Cardiac septum (tissue), 1 donor: ENCODE measurements around the gene FSIP1. TPM values are rescaled to one million over a fixed set of nuclear protein-coding genes. Genes with fewer than 3 reads are reported as not detected.

Source experiments
- DNase-seq: peaks from one replicate; pipeline ENCODE4 v3.0.0-alpha.2; 2020; ENCODE audit warnings: low spot score
- intact Hi-C: fragments of 100-400 bp; cut with DNase I; formaldehyde crosslinking; loops from one replicate; pipeline ENCODE4 v1.14.0; 2022
- total RNA-seq: library from RNA; stranded (reverse); fragmentation: NEBNext Ultra II Directional; extraction: Animal tissue kit (Norgen Biotek cat#: 25700); gene quantifications from one replicate; pipeline ENCODE4 v1.2.1, GENCODE V29; 2021
- donor health status: DM: no; HTN: no; CAD: no.

The FSIP1 gene
- total RNA-seq, 1 donor from 2014 or later, result 2.0 TPM

DNA sequence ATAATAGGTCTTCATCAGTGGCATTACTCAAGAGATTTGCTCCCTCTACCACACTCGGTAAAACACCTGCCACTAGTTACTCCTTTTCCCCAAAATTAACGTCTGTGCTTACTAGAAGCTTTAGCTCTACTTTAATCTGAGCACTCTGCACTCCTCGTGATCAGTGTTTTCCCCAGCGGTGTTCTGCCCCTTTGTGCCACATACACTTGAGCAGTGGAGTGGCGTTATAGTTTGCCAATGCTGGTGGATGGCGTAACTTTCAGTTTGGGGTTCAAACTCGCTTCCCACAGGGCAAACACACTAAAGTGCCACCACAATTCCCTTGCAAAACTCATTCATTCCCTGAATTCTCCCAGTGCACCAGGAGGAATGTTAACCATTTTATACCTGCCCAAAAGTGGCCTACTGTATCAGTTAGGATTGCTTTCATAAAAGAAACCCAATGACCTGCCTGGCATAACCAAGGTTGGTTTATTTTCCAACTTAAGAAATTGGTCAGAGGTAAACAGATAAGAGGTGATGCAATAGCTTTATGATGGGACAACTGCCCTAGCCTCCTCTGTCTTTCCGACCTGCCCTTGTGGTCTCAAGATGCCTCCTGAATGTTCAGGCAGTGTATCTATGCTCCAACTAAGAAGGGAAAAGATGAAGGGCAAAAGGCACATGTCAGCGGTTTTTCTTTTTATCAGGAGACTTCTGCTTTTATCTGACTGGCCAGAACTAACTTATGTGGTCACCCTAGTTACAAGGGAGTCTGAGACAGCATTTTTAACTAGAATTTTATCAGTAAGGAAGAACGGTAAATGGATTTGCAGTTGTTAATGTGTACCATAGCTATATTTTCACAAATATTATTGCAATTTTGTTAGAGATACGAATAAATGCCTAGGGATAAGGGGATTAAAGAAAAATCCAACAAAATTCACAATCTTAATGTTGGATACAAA is 83.9 kb downstream of the FSIP1 start:
- DNase-seq, result no peak
- intact Hi-C loops, result no loop called here

DNA sequence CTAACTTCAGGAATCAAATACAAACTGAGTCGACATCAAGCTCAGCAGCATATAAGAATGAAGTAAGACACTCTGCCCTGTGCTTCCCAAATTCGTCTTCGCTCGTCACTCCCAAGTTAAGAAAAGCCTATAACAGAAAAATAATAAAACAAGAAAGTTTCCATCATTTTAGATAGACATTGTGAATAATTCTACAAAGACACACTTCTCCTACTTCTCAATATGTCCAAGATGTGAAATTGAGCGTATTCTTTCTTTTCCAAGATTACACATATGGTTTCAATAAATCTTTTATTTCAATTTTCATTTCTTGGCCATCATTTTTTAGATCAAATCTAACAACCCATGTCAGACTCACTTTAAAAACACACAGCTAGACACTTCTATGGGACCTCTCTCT is 85.1 kb downstream of the FSIP1 start:
- no peak for DNase-seq
- intact Hi-C loops, result no loop called here

- DNase-seq, result no peak
- intact Hi-C loops, result no loop called here
Measured at GRCh38 chr15:39695793-39696192, 86.8 kb downstream of the FSIP1 start.

- intact Hi-C loops, result no loop called here
- DNase-seq, result no peak
Measured at GRCh38 chr15:39692356-39693327, 90.0 kb downstream of the FSIP1 start.

DNA sequence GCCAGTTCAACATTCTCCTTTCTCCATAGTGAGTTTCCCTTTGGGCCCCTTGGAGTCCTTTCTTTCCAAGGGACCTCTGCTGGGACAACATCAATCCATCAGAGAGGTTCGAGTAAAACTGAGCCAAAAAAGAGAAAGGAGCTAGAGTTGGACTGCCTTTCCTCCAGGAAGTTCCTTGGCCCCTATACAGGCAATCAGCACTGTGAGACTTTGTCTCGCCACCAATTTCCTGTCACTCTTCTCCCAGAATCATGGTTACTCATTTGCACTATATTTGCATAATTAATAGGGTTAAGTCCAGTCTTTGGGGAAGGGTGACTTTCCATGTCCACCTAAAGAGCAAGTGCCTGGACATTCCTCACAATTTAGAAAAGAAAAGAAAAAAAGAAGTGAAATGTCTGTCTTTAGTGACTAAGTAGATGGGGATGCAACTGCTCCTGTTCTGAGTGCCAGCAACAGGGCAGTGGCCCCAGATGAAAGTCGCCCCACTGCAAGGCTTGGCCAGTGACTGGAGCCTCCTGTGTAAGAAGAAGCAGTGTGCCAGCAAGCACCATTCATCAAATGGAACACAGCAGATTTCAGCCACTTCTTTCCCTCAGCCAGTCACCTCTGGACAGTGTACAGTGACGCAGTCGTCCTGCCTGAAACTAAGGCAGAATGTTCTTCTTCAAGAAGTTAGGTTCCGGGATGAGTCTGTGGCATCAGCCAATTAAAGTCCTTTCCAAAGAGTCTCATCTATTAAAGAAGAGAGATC is 91.6 kb downstream of the FSIP1 start:
- DNase-seq, result no peak

DNA sequence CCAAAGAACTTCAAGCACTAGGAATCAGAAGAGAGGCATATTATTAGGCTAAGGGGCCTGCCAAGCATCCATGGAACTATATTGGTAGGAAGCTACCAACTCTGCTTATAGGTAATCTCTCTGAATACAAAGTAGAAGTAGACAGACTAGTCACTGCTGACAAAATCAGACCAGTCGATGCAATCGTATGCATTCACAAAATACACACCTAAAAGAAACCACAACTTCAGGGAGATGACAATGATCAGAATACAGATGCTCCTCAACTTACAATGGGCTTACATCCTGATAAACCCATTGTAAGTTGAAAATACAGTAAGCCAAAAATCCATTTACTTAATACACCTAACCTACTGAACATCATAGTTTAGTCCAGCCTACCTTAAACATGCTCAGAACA is 94.7 kb downstream of the FSIP1 start:
- no peak for DNase-seq
- intact Hi-C loops, result loop anchor here (5.0 kb wide), 1 partner anchor 289 kb away; no protein-coding TSS in a partner anchor

More for the DNA sequence above, 91.6 kb downstream of the FSIP1 start:
- intact Hi-C loops, result no loop called here

DNA sequence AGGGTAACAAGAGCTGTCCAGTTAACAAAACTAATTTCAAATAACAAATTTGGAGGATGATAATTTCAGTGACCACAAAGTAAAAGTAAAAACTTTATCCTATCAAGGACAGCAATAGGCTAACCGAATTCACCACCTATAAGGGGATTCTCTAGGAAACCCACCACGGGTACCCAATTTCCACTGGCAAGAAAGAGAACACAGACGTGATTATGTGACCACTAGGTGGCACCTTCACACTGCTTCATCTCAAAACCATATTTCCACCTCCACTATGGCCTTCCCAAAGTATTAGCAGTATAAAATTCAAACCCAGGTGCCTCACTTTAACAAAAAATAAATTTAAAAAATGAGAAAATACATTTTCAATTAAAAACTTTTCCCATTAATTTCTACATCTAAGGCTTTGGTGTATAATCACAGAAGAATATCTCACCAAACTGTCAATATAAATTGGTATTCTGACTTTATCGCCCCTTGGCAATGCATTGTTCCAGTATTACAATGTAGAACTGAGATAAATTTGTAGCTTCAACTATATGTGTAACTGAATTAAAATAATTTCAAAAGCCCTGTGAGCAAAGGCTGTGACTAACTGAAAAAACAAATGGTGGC is 96.5 kb downstream of the FSIP1 start:
- DNase-seq, result no peak
- intact Hi-C loops, result loop anchor here (1.0 to 5.0 kb wide), 2 partner anchors 69 to 291 kb away; no protein-coding TSS in a partner anchor

GRCh38 chr15:39685367-39685766 is 97.3 kb downstream of the FSIP1 start:
- DNase-seq, result no peak
- intact Hi-C loops, result loop anchor here (5.0 kb wide), 1 partner anchor 292 kb away; no protein-coding TSS in a partner anchor

GRCh38 chr15:39684233-39684632 is 98.4 kb downstream of the FSIP1 start:
- intact Hi-C loops, result no loop called here
- DNase-seq, result no peak

GRCh38 chr15:39682366-39682765 is 100.3 kb downstream of the FSIP1 start:
- DNase-seq, result no peak
- intact Hi-C loops, result no loop called here

DNA sequence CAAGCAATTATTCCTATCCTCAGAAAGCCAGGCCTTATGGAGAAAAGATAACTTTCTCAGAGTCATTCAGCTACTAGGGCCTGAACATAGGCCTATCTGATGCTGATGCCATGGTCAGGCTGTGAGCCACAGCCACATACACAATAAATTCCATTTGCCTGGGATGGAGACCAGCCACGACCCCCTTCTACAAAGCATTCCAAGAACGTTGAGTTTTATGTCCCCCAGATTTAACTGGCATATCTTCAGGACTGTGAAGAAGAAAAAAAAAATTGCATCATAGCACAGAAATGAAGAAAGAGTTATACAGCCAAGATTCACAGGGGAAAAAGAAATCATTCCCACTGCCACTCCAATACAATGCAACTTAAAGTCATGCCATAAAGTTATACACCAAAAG is 101.8 kb downstream of the FSIP1 start:
- intact Hi-C loops, result no loop called here

GRCh38 chr15:39672666-39673065 is 110.0 kb downstream of the FSIP1 start:
- intact Hi-C loops, result no loop called here
- DNase-seq, result no peak

More for the DNA sequence above, 101.8 kb downstream of the FSIP1 start:
- no peak for DNase-seq

DNA sequence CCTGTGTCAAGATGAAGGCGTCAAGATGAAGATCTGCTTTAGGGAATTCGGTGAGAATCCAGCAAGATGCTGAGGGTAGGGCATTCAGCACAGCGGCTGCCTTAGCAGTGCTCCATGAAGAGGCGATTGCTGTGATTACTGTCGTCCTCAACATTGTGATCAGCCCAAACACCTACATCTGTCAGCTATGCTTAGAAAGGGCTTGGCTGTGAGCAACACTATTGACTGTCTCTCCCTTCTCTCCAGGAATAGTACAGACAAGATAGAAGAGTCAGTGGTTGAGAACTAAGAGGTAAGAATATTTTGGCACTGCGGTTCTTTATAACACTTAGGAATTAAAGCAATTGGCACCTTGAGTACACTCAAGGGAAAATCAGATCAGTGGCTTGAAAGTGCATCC is 110.5 kb downstream of the FSIP1 start:
- intact Hi-C loops, result no loop called here

GRCh38 chr15:39670687-39671086 is 112.0 kb downstream of the FSIP1 start:
- no peak for DNase-seq
- intact Hi-C loops, result no loop called here

More for the DNA sequence above, 110.5 kb downstream of the FSIP1 start:
- no peak for DNase-seq

DNA sequence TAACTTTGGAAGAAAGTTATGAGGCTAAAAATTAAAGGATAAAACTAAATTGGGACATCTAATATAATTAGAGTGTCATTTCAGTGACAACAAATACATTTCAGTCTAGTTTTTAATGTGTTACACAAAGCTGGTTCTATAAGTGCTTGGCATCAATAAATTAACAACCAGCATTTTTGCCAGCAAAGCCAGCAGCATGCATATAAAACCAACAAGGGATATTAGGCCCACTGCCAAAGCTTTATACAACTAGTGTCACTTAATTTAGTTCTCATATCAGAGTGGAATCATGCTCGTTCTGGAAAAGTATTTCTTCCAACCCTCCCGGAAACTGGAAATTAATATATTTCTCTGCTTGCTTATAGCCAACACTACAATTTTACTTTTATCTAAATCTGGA is 113.0 kb downstream of the FSIP1 start:
- no peak for DNase-seq
- intact Hi-C loops, result no loop called here

DNA sequence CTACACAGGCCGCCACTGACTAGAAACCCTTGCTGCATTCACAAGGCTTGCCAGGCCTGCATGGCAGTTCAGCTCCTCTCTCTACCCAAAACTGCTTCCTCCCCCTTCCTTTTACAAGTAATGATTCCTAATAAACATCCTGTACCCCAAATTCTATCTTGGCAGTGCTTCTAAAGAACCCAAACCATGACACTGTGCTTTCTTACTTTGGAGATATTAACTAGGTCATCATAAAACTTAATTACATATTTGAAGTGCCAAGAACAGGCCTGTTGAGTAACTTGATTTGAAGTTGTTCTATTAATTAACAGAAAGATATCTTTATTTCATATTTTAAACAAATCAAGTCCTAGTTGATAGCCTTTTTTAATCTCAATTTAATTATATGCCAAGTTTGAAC is 113.4 kb downstream of the FSIP1 start:
- no peak for DNase-seq
- intact Hi-C loops, result no loop called here

DNA sequence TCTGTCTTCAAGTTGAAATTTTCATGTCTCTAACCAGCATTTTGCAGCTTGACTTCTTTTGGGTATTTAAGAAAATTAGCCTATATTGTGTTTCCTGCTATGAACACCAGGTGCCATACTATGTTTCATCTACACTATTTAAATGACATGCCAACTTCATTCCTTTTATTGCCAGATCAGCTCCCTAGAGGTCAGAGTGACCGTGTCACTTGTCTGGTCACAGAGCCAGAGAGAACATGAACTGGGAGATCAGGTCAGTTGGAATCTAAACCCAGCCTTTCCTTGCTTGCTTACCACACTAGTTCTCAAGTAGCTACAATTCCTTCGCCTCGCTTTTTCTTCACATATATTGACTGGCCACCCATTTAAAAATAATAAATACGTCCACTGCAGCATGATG is 114.2 kb downstream of the FSIP1 start:
- intact Hi-C loops, result no loop called here
- no peak for DNase-seq

- intact Hi-C loops, result no loop called here
- DNase-seq, result no peak
Measured at GRCh38 chr15:39667382-39668127, 115.1 kb downstream of the FSIP1 start.
